Body of pancreas (tissue), 4 donors: ENCODE data around the gene LRIT3. TPM values are rescaled to one million over a fixed set of nuclear protein-coding genes. Genes with fewer than 3 reads are reported as not detected.

Experiments used
- ATAC-seq: fragments of 150-250 bp; one replicate; pipeline ENCODE4 v1.9.1; 2016
- DNase-seq, 4 donors: peaks; one replicate each; pipeline ENCODE4 v3.0.0-alpha.2; 2019
- H3K27ac ChIP-seq, 4 donors: fragments of 200-600 bp; sonication (generic); 1 replicate in 3 of 4; 2 replicates in 1 of 4; pipeline versions ENCODE4 v1.5.1 to v1.6.1; 2016 to 2019; ENCODE audit warnings: mild to moderate bottlenecking in 1 of 4, mixed read lengths in 1 of 4, moderate library complexity in 1 of 4
- H3K27me3 ChIP-seq, 2 donors: fragments of 200-600 bp; sonication (generic); one replicate each; pipeline ENCODE4 v1.6.0; 2016; ENCODE audit warnings: mild to moderate bottlenecking in 1 of 2
- H3K36me3 ChIP-seq, 2 donors: fragments of 200-600 bp; sonication (generic); replicated peaks in 1 of 2; 2 replicates each; pipeline ENCODE4 v1.5.1; 2016; ENCODE audit warnings: low read depth in 2 of 2; ENCODE audit not compliant: insufficient read depth in 1 of 2
- H3K4me1 ChIP-seq: fragments of 200-600 bp; sonication (generic); one replicate; pipeline ENCODE4 v1.6.0; 2016
- H3K4me3 ChIP-seq, 2 donors: fragments of 200-600 bp; sonication (generic); 1 replicate in 1 of 2; 2 replicates in 1 of 2; pipeline ENCODE4 v1.5.1; 2016 to 2019
- H3K9me3 ChIP-seq, 3 donors: fragments of 200-600 bp; sonication (generic); 1 replicate in 2 of 3; 2 replicates in 1 of 3; pipeline ENCODE4 v1.5.1; 2016
- CTCF ChIP-seq, 7 experiments: fragments of 450-650 bp in 4 of 7; fragments of 200-600 bp in 3 of 7; sonication (generic) in 3 of 7; IDR thresholded peaks; one replicate each; pipeline ENCODE4 v1.5.1; 2016 to 2019; ENCODE audit warnings: antibody characterized with exemption in 7 of 7
- POLR2A ChIP-seq, 3 donors: fragments of 450-650 bp; IDR thresholded peaks; one replicate each; pipeline ENCODE4 v1.6.1; 2016; ENCODE audit warnings: antibody characterized with exemption in 3 of 3, mild to moderate bottlenecking in 2 of 3
- WGBS, 2 donors: methylation state at CpG; one replicate each; pipeline ENCODE4 v1.1.5; 2017; 5-methylcytosine and 5-hydroxymethylcytosine counted together
- intact Hi-C: fragments of 100-400 bp; cut with DNase I; formaldehyde crosslinking; loops from one replicate; pipeline ENCODE4 v1.15.1; 2023
- total RNA-seq, 2 donors: library from RNA; depleted of rRNA; stranded (reverse); fragments of >200 nt; gene quantifications; one replicate each; pipeline ENCODE4 v1.1.0, GENCODE V29; 2016

LRIT3 gene
- total RNA-seq, 2 donors from 2014 or later, result 0.26 TPM; not detected in 1

DNA sequence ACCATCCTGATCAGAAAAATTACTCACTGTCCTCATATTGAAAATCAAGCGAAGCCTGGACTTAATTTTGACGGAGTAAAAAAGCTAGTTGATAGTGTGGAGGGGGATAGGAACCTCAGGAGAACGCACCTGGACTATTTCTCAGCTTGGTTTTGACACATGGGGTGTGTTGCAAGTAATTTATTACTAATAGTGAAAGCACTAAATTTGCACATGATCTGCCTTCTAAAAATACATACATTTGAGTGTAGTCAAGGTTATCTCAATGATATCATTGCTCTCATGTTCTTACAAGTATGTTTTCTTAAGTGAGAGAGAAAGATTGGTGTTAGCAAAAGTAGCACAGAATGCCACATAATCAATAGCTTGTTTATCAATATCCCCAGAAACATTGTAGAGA is 29.5 kb downstream of the LRIT3 start:
- intact Hi-C loops, result no loop called here
- no peak overlapping the region for H3K4me3 ChIP-seq
- peak overlapping the region; percentile 54 to 81 (median 73) for H3K27ac ChIP-seq
- no peaks in the 10 kb centered on the region for H3K9me3 ChIP-seq
- TF ChIP-seq CTCF (IDR thresholded peaks at IDR 0.05) (no peak), POLR2A (IDR thresholded peaks at IDR 0.05) (no peak)
- ATAC-seq (peak; percentile 86), DNase-seq (peak; percentile 42 to 69 (median 62))
- 8 to 23% methylated on average over 3 of the region's 3 CpGs for WGBS, 2 donors
- H3K27me3 ChIP-seq, result no peaks in the 10 kb centered on the region
- H3K36me3 ChIP-seq, result no peaks in the 10 kb centered on the region
- peaks cover 50% of the 10 kb centered on the region for H3K4me1 ChIP-seq

- Histone ChIP-seq H3K4me3 (no peak overlapping the region), H3K36me3 (no peaks in the 10 kb centered on the region), H3K27ac (peak overlapping the region in 3 of 4 donors; percentile 33 to 81 (median 80)), H3K4me1 (peaks cover 43% of the 10 kb centered on the region), H3K27me3 (no peaks in the 10 kb centered on the region), H3K9me3 (no peaks in the 10 kb centered on the region)
- 75 to 83% methylated on average over 2 of the region's 2 CpGs for WGBS, 2 donors
- intact Hi-C loops, result no loop called here
- ATAC-seq (no peak), DNase-seq (no peak)
- TF ChIP-seq POLR2A (IDR thresholded peaks at IDR 0.05) (no peak), CTCF (IDR thresholded peaks at IDR 0.05) (no peak)
Observed at GRCh38 chr4:109878355-109878754, 30.4 kb downstream of the LRIT3 start.

GRCh38 chr4:109879081-109879480 is 31.2 kb downstream of the LRIT3 start:
- TF ChIP-seq CTCF (IDR thresholded peaks at IDR 0.05) (no peak), POLR2A (IDR thresholded peaks at IDR 0.05) (no peak)

DNA sequence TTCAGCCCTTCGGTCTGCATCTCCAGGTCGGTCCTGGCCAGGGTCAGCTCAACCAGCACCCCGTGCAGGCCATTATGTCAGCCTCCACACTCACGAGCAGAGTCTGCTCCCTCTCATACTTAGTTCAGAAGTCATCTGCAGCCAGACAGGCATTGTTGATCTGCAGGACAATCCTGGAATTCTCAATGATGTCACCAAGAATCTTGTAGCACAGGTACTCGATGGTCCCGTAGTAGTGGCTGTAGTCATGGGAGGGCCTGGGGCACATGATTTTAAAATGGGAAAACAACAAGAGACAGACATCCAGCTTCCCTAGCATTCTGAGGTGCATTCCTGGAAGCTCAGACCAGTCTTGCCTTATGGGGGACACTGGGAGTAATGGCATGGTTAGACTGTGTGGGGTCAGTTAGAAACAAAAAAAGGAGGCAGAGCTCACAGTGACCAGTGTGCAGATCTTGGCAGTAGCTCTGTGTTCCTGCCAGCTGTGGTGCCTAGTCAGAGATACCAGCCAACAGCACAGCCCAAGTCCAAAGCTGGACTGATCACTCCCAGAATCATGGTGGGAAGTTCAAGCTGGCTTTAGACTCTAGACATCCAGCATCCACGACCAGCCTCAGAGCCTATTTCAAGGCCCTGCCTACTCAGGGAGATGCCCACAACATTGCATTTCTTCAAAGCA is 31.9 kb downstream of the LRIT3 start:
- TF ChIP-seq POLR2A (IDR thresholded peaks at IDR 0.05), result no peak
- TF ChIP-seq CTCF (IDR thresholded peaks at IDR 0.05), result no peak
- 68 to 84% methylated on average over 7 of the region's 7 CpGs for WGBS, 2 donors
- H3K4me1 ChIP-seq, result peaks cover 29% of the 10 kb centered on the region
- intact Hi-C loops, result no loop called here
- ATAC-seq, result peak; percentile 43
- peak in 3 of 4 donors; percentile 23 to 60 (median 47) for DNase-seq
- peak overlapping the region in 3 of 4 donors; percentile 20 to 81 (median 33) for H3K27ac ChIP-seq
- H3K36me3 ChIP-seq, result no peaks in the 10 kb centered on the region
- no peak overlapping the region for H3K4me3 ChIP-seq
- no peaks in the 10 kb centered on the region for H3K9me3 ChIP-seq
- no peaks in the 10 kb centered on the region for H3K27me3 ChIP-seq

More at GRCh38 chr4:109879081-109879480, 31.2 kb downstream of the LRIT3 start:
- peak; percentile 42 to 84 (median 62) for DNase-seq
- H3K27me3 ChIP-seq, result no peaks in the 10 kb centered on the region
- H3K4me3 ChIP-seq, result no peak overlapping the region
- H3K36me3 ChIP-seq, result no peaks in the 10 kb centered on the region
- no peak for ATAC-seq
- intact Hi-C loops, result no loop called here
- peaks cover 36% of the 10 kb centered on the region for H3K4me1 ChIP-seq
- WGBS, 2 donors, result 59 to 72% methylated on average over 4 to 12 of the region's 12 CpGs
- no peaks in the 10 kb centered on the region for H3K9me3 ChIP-seq
- H3K27ac ChIP-seq, result peak overlapping the region in 3 of 4 donors; percentile 20 to 81 (median 33)

DNA sequence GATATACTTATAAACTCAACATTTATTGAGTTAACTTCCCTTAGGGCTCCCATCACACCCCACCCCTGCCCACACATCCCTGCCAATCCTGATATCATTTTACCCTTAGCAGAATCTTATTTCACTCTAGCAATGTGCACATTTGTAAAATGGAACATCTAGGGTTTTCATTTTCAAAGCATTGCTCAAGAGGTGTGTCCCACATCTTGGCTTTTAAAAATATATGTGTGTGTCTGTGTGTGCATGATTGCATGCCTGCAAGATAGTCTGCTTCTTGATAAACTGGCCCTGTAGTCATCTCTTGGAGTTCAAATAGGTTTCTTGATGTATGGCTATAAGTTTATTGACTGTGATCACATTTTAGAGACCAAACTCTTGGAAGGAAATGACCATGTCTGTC is 38.4 kb downstream of the LRIT3 start:
- Histone ChIP-seq H3K36me3 (no peaks in the 10 kb centered on the region), H3K27ac (no peak overlapping the region), H3K4me3 (no peak overlapping the region), H3K4me1 (no peaks in the 10 kb centered on the region), H3K9me3 (no peaks in the 10 kb centered on the region), H3K27me3 (no peaks in the 10 kb centered on the region)
- intact Hi-C loops, result no loop called here
- no peak for DNase-seq
- ATAC-seq, result no peak
- TF ChIP-seq POLR2A (IDR thresholded peaks at IDR 0.05) (no peak), CTCF (IDR thresholded peaks at IDR 0.05) (no peak)
